T-cell (primary cell): ENCODE results near the gene NEDD1. TPM values are rescaled to one million over a fixed set of nuclear protein-coding genes. Genes with fewer than 3 reads are reported as not detected.
A peak's percentile ranks its signal among the peaks of the same experiment; 100 is the strongest.

Experiments
- ATAC-seq, 4 experiments: fragments of 200-7000 bp in 3 of 4; fragments of 150-1000 bp in 1 of 4; cut with Tn5 transposase; replicated peaks in 1 of 4; 1 replicate in 3 of 4; 2 replicates in 1 of 4; pipeline ENCODE4 v1.10.0; 2021; ENCODE audit warnings: moderate library complexity in 3 of 4, mild to moderate bottlenecking in 2 of 4, moderate number of reproducible peaks in 1 of 4
- CTCF ChIA-PET, 2 donors: fragments of 300-600 bp; sonication (Branson Sonifier 250); formaldehyde crosslinking; loops; one replicate each; lab custom pipeline; 2022; ENCODE audit warnings: antibody characterized with exemption in 2 of 2; lab: Charles Lee
- POLR2A ChIA-PET, 2 donors: fragments of 300-600 bp; sonication (Branson Sonifier 250); formaldehyde crosslinking; loops; one replicate each; lab custom pipeline; 2022; ENCODE audit warnings: antibody characterized with exemption in 2 of 2; lab: Charles Lee
- DNase-seq, 35 experiments: peaks; one replicate each; pipeline versions ENCODE4 v3.0.0 to v3.0.0-alpha.2; 2013 to 2023
- H3K27ac ChIP-seq: one replicate; pipeline ENCODE4 v1.5.1; 2013; ENCODE audit warnings: low read length
- H3K27me3 ChIP-seq, 2 experiments: replicated peaks in 1 of 2; 1 replicate in 1 of 2; 2 replicates in 1 of 2; pipeline versions ENCODE4 v1.6.1 to v1.7.0; 2013; ENCODE audit warnings: low read length in 1 of 2, mixed read lengths in 1 of 2; ENCODE audit not compliant: control insufficient read depth in 2 of 2, insufficient read depth in 2 of 2; ENCODE audit errors: extremely low read depth in 1 of 2
- H3K36me3 ChIP-seq, 2 donors: 1 replicate in 1 of 2; 2 replicates in 1 of 2; pipeline versions ENCODE4 v1.6.1 to v1.7.0; 2013; ENCODE audit warnings: low read length in 1 of 2; ENCODE audit not compliant: control insufficient read depth in 2 of 2, insufficient read depth in 1 of 2; ENCODE audit errors: extremely low read depth in 1 of 2
- H3K4me1 ChIP-seq, 2 experiments: 1 replicate in 1 of 2; 2 replicates in 1 of 2; pipeline versions ENCODE4 v1.6.1 to v1.7.0; 2013; ENCODE audit warnings: low read length in 2 of 2, mixed read lengths in 1 of 2; ENCODE audit not compliant: insufficient read depth in 2 of 2, control insufficient read depth in 1 of 2; ENCODE audit errors: extremely low read depth in 1 of 2
- H3K4me3 ChIP-seq, 2 donors: 1 replicate in 1 of 2; 2 replicates in 1 of 2; pipeline versions ENCODE4 v1.5.1 to v1.7.0; 2013; ENCODE audit warnings: mild to moderate bottlenecking in 2 of 2, low read length in 1 of 2, moderate library complexity in 1 of 2; ENCODE audit not compliant: control insufficient read depth in 1 of 2; ENCODE audit errors: extremely low read depth in 1 of 2
- H3K9me3 ChIP-seq: 2 replicates; pipeline ENCODE4 v1.7.0; 2013
- H3K27ac Mint-ChIP-seq, 2 donors: one replicate each; pipeline ENCODE4 v1.8.0; 2020 to 2021; ENCODE audit warnings: mild to moderate bottlenecking in 2 of 2, mixed read lengths in 2 of 2
- H3K27me3 Mint-ChIP-seq, 2 donors: one replicate each; pipeline ENCODE4 v1.8.0; 2021 to 2022; ENCODE audit warnings: mixed read lengths in 2 of 2
- H3K36me3 Mint-ChIP-seq: one replicate; pipeline ENCODE4 v1.8.0; 2021; ENCODE audit warnings: mixed read lengths
- H3K4me1 Mint-ChIP-seq, 3 donors: one replicate each; pipeline ENCODE4 v1.8.0; 2020 to 2022; ENCODE audit warnings: mixed read lengths in 3 of 3, mild to moderate bottlenecking in 1 of 3
- H3K4me3 Mint-ChIP-seq, 3 donors: one replicate each; pipeline ENCODE4 v1.8.0; 2020 to 2022; ENCODE audit warnings: mild to moderate bottlenecking in 3 of 3, mixed read lengths in 3 of 3, moderate library complexity in 3 of 3
- H3K9me3 Mint-ChIP-seq, 3 donors: one replicate each; pipeline ENCODE4 v1.8.0; 2020 to 2022; ENCODE audit warnings: mixed read lengths in 3 of 3
- WGBS: methylation state at CpG from one replicate; pipeline ENCODE4 v1.1.5; 2013; ENCODE audit warnings: missing lambda C conversion rate; ENCODE audit not compliant: insufficient coverage; 5-methylcytosine and 5-hydroxymethylcytosine counted together
- total RNA-seq, 35 experiments: library from RNA in 6 of 35; stranded (reverse) in 6 of 35; fragments of 120-200 nt in 1 of 35; gene quantifications; one replicate each; pipeline versions ENCODE4 v1.2.1 to v1.2.4 and lab custom pipeline; 2013 to 2026

NEDD1 gene, protein sequence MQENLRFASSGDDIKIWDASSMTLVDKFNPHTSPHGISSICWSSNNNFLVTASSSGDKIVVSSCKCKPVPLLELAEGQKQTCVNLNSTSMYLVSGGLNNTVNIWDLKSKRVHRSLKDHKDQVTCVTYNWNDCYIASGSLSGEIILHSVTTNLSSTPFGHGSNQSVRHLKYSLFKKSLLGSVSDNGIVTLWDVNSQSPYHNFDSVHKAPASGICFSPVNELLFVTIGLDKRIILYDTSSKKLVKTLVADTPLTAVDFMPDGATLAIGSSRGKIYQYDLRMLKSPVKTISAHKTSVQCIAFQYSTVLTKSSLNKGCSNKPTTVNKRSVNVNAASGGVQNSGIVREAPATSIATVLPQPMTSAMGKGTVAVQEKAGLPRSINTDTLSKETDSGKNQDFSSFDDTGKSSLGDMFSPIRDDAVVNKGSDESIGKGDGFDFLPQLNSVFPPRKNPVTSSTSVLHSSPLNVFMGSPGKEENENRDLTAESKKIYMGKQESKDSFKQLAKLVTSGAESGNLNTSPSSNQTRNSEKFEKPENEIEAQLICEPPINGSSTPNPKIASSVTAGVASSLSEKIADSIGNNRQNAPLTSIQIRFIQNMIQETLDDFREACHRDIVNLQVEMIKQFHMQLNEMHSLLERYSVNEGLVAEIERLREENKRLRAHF
- total RNA-seq (10 to 100 TPM; 19.2 to 27.7 (median 23.6) TPM), total RNA-seq (lab: John Stamatoyannopoulos, UW) (38.0 to 95.0 (median 55.7) reads per million in 29 experiments)
- 33.3 TPM for total RNA-seq (2013)

DNA sequence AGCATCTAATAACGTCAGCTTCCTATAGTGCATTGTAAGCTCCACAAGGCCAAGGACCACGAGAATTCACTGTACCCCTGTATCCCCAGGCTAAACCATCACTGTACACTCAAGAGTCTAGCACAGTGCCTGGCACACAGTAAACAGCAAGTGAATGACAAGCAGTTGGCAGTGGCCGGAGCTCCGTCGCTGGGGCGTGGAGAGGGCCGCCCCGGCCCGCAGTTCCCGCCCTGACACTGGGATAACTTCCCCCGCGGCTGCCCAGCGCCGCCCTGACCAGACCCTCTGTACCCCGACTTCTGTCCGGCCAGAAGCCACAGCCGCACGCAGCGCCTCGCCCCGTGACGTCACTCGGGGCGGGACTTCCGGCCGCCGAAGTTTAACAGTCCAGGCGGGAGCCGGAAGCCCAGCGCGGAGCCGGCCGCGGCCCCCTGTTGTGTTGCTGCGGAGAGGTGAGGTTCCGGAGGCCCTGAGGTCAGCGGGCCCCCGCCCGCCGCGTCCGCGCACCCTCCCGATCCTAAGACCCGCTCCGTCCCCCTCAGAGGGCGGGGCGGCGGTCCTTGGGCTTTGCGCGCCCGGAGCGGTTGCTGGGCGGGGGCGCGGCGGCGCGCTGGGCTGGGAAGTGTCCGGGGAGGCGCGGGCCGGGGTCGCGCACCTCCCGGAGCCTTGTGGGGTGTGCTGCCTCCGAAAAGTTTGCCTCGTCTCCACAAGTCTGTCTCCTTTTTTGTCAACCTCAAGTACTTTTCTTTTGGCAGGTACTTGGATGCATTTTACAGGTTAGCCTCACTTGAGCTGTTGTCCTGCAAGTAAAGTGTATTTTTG, at the start of gene NEDD1:
TSS of gene NEDD1 (plus strand) at position 409 of the 822 bp plus-strand sequence. CDS start 2,503 bp downstream, outside the sequence.
- H3K27me3 ChIP-seq: no peaks in the 10 kb centered on the region
- ChIA-PET CTCF (interaction anchor here (0.5 to 0.6 kb wide), 3 partner anchors 1351 to 1686 kb away, joined by 3 to 9 read pairs (median 4); no protein-coding TSS in a partner anchor), POLR2A (interaction anchor here in 1 of 2 donors (0.6 to 1.0 kb wide), 3 partner anchors 27 to 80 kb away, joined by 3 to 7 read pairs (median 5); no protein-coding TSS in a partner anchor)
- Mint-ChIP-seq H3K4me1 (peaks cover 48 to 50% (median 49%) of the 10 kb centered on the region in 3 donors), H3K27ac (peak within 1 kb of the TSS; percentile 95 to 97), H3K9me3 (no peaks in the 10 kb centered on the region), H3K4me3 (peak within 1 kb of the TSS; percentile 95 to 96 (median 96)), H3K36me3 (peaks cover 3% of the 10 kb centered on the region), H3K27me3 (peaks cover 0 to 1% of the 10 kb centered on the region in 2 donors)
- DNase-seq (peak; percentile 55 to 88 (median 75)), ATAC-seq (peak; percentile 86 to 87 (median 86))
- peaks cover 12 to 22% of the 10 kb centered on the region in 2 experiments for H3K4me1 ChIP-seq
- no peaks in the 10 kb centered on the region for H3K9me3 ChIP-seq
- H3K4me3 ChIP-seq: peak within 1 kb of the TSS; percentile 85 to 98
- H3K27ac ChIP-seq: peak within 1 kb of the TSS; percentile 98
- no peaks in the 10 kb centered on the region for H3K36me3 ChIP-seq
- WGBS: under 1% methylated on average over 64 of the region's 68 CpGs

DNA sequence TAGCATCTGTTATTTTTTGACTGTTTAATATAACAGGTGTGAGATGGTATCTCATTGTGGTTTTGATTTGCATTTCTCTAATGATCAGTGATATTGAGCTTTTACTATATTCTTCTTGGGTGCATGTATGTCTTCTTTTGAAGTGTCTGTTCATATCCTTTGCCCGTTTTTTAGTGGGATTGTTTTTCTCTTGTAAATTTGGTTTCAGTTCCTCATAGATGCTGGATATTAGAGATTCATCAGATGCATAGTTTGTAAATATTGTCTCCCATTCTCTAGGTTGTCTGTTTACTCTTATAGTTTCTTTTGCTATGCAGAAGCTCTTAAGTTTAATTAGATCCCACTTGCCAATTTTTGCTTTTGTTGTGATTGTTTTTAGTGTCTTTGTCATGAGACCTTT, 48.9 kb upstream of the NEDD1 start:
- Mint-ChIP-seq H3K4me1 (no peaks in the 10 kb centered on the region), H3K27ac (no peak overlapping the region), H3K4me3 (no peak overlapping the region), H3K36me3 (no peaks in the 10 kb centered on the region), H3K9me3 (peaks cover 0 to 6% (median 3%) of the 10 kb centered on the region in 3 donors), H3K27me3 (peaks cover 11 to 23% of the 10 kb centered on the region in 2 donors)
- H3K4me1 ChIP-seq: no peaks in the 10 kb centered on the region
- H3K9me3 ChIP-seq: no peaks in the 10 kb centered on the region
- H3K4me3 ChIP-seq: no peak overlapping the region
- ATAC-seq: no peak
- POLR2A ChIA-PET: interaction anchor here in 1 of 2 donors (0.7 kb wide), 1 partner anchor 1740 kb away, joined by 3 read pairs; no protein-coding TSS in a partner anchor
- CTCF ChIA-PET: no interaction called here
- no peaks in the 10 kb centered on the region for H3K36me3 ChIP-seq
- DNase-seq: no peak
- WGBS: no CpG with 5 or more reads among the region's 1 CpG
- no peak overlapping the region for H3K27ac ChIP-seq
- peaks cover 0 to 4% of the 10 kb centered on the region in 2 experiments for H3K27me3 ChIP-seq

DNA sequence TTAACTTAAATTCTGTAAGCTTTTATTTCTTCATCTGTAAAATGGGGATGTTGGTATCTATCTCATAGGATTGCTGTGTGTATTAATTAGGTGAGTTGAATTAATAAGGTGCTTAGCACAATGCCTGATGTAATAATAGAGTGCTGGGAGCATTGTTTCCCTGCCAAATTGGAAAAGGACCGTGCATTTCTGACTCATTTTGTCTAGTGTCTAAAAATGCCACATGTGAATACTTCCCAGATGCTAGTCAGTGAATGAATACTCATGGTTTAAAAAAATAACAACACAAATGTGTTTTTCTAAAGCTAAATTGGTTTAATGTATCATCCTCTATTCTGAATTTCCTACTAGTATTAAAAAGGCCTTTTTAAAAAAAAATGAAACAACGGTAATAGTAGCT, 45.4 kb upstream of the NEDD1 start:
- Histone ChIP-seq H3K9me3 (no peaks in the 10 kb centered on the region), H3K27me3 (no peaks in the 10 kb centered on the region), H3K27ac (no peak overlapping the region), H3K4me3 (no peak overlapping the region), H3K36me3 (no peaks in the 10 kb centered on the region), H3K4me1 (no peaks in the 10 kb centered on the region)
- Mint-ChIP-seq H3K4me1 (no peaks in the 10 kb centered on the region), H3K27me3 (peaks cover 19 to 20% of the 10 kb centered on the region in 2 donors), H3K4me3 (no peak overlapping the region), H3K9me3 (peaks cover 0 to 4% (median 3%) of the 10 kb centered on the region in 3 donors), H3K27ac (no peak overlapping the region), H3K36me3 (no peaks in the 10 kb centered on the region)
- ChIA-PET POLR2A (no interaction called here), CTCF (interaction anchor here in 1 of 2 donors (0.6 kb wide), 1 partner anchor 125 kb away, joined by 3 read pairs; no protein-coding TSS in a partner anchor)
- DNase-seq: no peak
- ATAC-seq: no peak
- 100% methylated on average over 1 of the region's 2 CpGs for WGBS

DNA sequence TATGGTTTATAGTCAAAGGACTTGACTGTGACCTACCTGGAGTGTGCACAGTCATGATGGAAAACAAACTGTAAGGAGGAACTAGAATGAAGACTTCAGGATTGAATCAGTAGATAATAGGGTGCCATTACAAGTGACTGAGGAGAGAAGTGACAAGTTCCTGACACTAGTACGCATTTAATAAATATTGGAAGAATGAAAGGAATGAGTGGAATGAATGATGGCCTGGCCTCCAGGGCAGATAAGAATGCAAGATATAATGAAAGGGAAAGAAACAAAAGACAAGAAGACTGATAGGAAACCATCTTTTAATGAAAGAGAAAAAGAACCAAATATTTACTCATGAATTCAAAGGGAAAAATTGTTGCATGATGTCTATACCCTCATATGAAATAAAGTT, 44.7 kb upstream of the NEDD1 start:
- ChIA-PET CTCF (no interaction called here), POLR2A (no interaction called here)
- Histone ChIP-seq H3K4me3 (no peak overlapping the region), H3K27me3 (no peaks in the 10 kb centered on the region), H3K36me3 (no peaks in the 10 kb centered on the region), H3K9me3 (no peaks in the 10 kb centered on the region), H3K27ac (no peak overlapping the region), H3K4me1 (no peaks in the 10 kb centered on the region)
- ATAC-seq (no peak), DNase-seq (no peak)
- Mint-ChIP-seq H3K36me3 (no peaks in the 10 kb centered on the region), H3K27me3 (peaks cover 18 to 20% of the 10 kb centered on the region in 2 donors), H3K9me3 (peaks cover 0 to 3% (median under 1%) of the 10 kb centered on the region in 3 donors), H3K4me3 (no peak overlapping the region), H3K27ac (no peak overlapping the region), H3K4me1 (no peaks in the 10 kb centered on the region)
- no CpG with 5 or more reads among the region's 1 CpG for WGBS

DNA sequence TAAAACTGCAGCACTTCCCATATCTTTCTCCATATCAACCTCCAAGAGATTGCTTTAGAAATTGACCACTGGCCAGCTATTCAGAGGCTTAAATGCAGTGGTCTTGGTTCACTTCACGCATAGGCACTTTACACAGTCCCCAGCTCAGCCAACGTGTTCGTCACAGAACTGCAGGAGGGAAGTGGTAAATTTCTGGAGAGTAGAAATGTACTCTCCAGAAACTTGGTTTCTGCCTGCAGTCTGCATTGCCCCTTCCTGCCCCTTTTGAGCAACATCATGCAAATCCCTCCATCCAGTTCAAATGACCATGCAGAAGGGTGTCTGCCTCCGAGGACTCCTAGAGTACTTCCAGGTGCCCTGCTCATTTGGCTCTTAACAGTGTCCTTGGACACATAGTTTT, 42.7 kb upstream of the NEDD1 start:
- H3K36me3 ChIP-seq: no peaks in the 10 kb centered on the region
- POLR2A ChIA-PET: no interaction called here
- Mint-ChIP-seq H3K9me3 (no peaks in the 10 kb centered on the region), H3K36me3 (no peaks in the 10 kb centered on the region), H3K4me3 (no peak overlapping the region), H3K27me3 (peaks cover 11 to 33% of the 10 kb centered on the region in 2 donors), H3K4me1 (no peaks in the 10 kb centered on the region), H3K27ac (no peak overlapping the region)
- H3K4me3 ChIP-seq: no peak overlapping the region
- CTCF ChIA-PET: no interaction called here
- no peaks in the 10 kb centered on the region for H3K27me3 ChIP-seq
- H3K27ac ChIP-seq: no peak overlapping the region
- H3K9me3 ChIP-seq: no peaks in the 10 kb centered on the region
- no CpG with 5 or more reads among the region's 4 CpGs for WGBS
- DNase-seq: no peak
- H3K4me1 ChIP-seq: no peaks in the 10 kb centered on the region
- ATAC-seq: no peak
